Raji (cell line): ENCODE data around the gene NDUFS6.

ENCODE experiments used
- POLR2A ChIP-seq: IDR thresholded peaks from 2 replicates; pipeline ENCODE4 v1.6.1; 2011; ENCODE audit warnings: low read depth, low read length, control low read depth; ENCODE audit not compliant: insufficient read depth

The NDUFS6 gene

GRCh38 chr5:1807451-1808185 is 6.4 kb downstream of the NDUFS6 start:
- no peak for TF ChIP-seq POLR2A

GRCh38 chr5:1808439-1808838 is 7.2 kb downstream of the NDUFS6 start:
- no peak for TF ChIP-seq POLR2A

- TF ChIP-seq POLR2A = no peak
These were observed 8.3 kb downstream of the NDUFS6 start for GRCh38 chr5:1809416-1810035.

GRCh38 chr5:1810581-1811101 is 9.4 kb downstream of the NDUFS6 start:
- TF ChIP-seq POLR2A = no peak

- no peak for TF ChIP-seq POLR2A
These were observed 13.2 kb downstream of the NDUFS6 start for GRCh38 chr5:1814183-1815020.

GRCh38 chr5:1815071-1815786 is 14.0 kb downstream of the NDUFS6 start:
- no peak for TF ChIP-seq POLR2A

GRCh38 chr5:1815881-1816292 is 14.7 kb downstream of the NDUFS6 start:
- TF ChIP-seq POLR2A = no peak

- no peak for TF ChIP-seq POLR2A
These were observed 16.2 kb downstream of the NDUFS6 start for GRCh38 chr5:1817261-1818043.

- TF ChIP-seq POLR2A = no peak
These were observed 17.6 kb downstream of the NDUFS6 start for GRCh38 chr5:1818784-1819183.

- TF ChIP-seq POLR2A = no peak
These were observed 18.3 kb downstream of the NDUFS6 start for GRCh38 chr5:1819458-1819857.

- no peak for TF ChIP-seq POLR2A
These were observed 19.2 kb downstream of the NDUFS6 start for GRCh38 chr5:1820381-1820780.

GRCh38 chr5:1820926-1821325 is 19.7 kb downstream of the NDUFS6 start:
- no peak for TF ChIP-seq POLR2A

- no peak for TF ChIP-seq POLR2A
These were observed 20.7 kb downstream of the NDUFS6 start for GRCh38 chr5:1821862-1822261.

GRCh38 chr5:1823381-1824034 is 22.3 kb downstream of the NDUFS6 start:
- TF ChIP-seq POLR2A = no peak
